ENCODE results near the gene DPYSL4.
A peak's percentile ranks its signal among the peaks of the same experiment; 100 is the strongest.
"Not testable (repeated sequence)": the region's sequence is repeated elsewhere in the genome, so short reads cannot be mapped to it uniquely, and the experiment has no call there.

Gene DPYSL4

GRCh38 chr10:132209130-132209529 lies 22.4 kb downstream of the DPYSL4 start:
- DNase-seq = no peak

DNA sequence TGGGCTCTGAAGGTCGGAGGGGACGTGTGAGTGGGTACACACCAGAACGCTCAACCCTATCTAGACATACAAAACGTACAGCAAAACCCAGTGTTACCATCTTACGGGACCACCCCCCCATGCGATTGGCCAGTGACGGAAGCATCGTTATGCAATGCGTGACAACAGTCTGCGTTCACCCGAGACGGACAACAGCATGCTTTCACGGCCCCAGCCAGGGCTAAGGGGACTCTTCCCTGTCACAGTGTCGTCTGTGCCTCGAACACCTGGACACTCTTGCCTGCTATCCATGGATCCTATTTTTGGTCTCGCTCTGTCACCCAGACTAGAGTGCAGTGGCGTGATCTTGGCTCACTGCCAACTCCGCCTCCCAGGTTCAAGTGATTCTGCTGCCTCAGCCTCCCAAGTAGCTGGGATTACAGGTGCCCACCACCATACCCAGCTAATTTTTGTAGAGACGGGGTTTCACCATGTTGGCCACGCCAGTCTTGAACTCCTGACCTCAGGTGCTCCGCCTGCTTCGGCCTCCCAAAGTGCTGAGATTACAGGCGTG lies 23.3 kb downstream of the DPYSL4 start:
- no peak for DNase-seq

GRCh38 chr10:132210766-132211165 lies 24.0 kb downstream of the DPYSL4 start:
- no peak for DNase-seq

DNA sequence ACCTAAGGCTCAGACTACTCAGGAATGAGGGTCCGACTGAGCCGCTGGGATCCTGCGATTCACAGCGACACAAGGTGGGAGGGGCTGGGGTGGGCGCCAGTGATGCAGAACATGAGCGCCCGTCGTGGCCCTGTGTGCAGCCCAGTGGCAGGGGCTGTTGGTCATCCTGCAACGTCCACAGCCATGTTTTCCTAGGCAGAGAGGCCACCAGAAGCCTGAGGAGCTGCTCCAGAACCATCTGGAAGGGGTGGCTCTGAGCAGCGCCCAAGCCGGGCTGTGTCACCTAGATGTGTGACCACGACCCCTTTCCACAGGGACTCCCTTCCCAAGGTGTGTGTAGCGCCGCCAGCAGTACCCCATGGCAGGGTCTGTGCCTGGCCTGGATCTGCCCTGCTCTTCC lies 24.5 kb downstream of the DPYSL4 start:
- no peak for DNase-seq

DNA sequence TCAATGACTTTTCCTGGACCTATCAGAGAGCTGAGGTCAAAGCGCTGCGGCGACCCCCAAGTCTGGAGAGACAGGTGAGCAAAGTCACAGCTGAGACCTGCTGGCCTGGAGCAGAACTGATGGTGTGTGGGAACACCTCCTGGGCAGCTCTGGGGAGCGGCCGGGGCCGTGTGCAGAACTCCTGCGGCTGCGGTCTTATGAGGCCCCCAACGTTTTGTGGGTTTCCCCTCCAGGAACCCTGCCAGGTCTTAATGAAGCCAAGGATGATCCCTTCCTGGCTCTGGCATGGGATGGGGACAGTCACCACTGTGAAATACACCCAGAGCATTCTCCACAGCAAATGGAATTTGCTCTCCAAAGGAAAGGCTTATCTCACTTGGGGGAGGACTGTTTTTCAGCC lies 26.1 kb downstream of the DPYSL4 start:
- no peak for DNase-seq

DNA sequence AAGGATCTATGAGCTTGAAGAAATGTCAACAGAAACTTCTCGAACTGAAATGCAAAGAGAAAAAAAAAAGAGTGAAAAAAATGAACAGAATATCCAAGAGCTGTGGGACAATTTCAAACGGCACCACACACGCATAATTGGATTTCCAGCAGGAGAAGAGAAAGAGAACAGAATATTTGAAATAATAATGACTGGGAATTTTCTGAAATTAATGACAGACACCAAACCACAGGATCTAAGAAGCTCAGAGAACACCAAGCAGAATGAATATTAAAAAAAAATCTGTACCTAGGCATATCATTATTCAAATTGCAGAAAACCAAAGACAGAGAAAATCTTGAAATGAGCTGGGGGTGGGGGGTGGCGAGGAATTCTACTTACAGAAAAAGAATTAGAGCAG lies 27.2 kb downstream of the DPYSL4 start:
- no peak for DNase-seq

GRCh38 chr10:132216441-132216840 lies 29.7 kb downstream of the DPYSL4 start:
- DNase-seq = not testable (repeated sequence)

DNA sequence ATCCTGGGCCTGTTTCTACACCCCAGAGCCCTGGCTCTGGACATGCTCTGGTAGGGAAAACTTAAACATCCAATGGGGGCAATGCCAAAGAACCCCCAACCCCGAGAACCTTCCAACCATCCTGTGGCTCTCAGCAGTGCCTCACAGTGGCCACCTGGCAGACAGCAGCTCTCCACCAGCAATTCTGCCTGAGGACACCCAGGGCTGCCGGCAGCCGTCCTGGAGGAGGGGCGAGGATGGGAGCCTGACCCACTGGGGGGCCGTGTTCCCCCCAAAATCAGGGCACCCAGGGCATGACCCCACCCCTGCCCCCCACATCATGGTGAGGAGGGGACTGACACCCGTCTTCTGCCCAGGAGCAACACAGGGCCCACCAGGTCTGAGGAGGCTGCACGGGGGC lies 32.7 kb downstream of the DPYSL4 start:
- DNase-seq = no peak

DNA sequence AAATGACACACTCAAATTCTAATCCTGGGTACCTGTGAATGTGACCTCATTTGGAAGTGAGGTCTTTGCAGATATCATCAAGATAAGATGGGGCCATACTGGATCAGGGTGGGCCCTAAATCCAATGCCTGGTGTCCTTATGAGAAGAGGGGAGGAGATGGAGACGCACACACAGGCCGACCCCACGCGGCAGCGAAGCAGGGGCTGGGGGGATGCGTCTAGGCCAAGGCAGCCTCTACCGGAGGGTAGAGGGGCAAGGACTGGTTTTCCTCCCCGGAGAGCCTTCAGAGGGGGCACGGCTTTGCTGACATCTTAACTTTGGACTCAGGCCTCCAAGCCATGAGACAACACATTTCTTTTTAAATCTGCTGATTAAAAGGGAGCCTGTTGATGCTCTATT lies 33.3 kb downstream of the DPYSL4 start:
- no peak for DNase-seq

- not testable (repeated sequence) for DNase-seq
Measured at GRCh38 chr10:132220996-132221395, 34.2 kb downstream of the DPYSL4 start.

- DNase-seq = no peak
Measured at GRCh38 chr10:132222726-132223125, 36.0 kb downstream of the DPYSL4 start.

DNA sequence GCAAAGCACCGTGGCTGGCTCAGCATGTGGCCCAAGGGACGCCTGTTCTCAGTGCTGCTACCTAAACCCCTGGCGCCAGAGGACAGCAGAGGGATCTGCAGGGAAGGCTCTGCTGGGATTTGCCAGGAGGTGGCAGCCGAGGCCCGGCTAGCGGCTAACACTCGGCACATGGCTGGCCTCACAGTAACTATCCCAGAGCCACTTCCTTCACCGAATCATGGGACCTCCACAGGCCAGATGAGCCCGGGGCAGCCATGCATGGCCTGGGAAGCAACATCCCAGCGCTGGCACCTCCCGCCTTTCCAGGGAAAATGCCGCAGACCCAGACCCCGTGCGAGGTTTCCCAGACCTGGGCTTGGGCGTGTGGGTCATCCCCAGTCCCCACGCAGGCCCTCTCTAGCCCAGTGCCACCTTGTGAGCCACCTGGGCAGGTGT lies 36.4 kb downstream of the DPYSL4 start:
- peak; percentile 48 for DNase-seq

GRCh38 chr10:132223611-132224342 lies 37.0 kb downstream of the DPYSL4 start:
- no peak for DNase-seq

DNA sequence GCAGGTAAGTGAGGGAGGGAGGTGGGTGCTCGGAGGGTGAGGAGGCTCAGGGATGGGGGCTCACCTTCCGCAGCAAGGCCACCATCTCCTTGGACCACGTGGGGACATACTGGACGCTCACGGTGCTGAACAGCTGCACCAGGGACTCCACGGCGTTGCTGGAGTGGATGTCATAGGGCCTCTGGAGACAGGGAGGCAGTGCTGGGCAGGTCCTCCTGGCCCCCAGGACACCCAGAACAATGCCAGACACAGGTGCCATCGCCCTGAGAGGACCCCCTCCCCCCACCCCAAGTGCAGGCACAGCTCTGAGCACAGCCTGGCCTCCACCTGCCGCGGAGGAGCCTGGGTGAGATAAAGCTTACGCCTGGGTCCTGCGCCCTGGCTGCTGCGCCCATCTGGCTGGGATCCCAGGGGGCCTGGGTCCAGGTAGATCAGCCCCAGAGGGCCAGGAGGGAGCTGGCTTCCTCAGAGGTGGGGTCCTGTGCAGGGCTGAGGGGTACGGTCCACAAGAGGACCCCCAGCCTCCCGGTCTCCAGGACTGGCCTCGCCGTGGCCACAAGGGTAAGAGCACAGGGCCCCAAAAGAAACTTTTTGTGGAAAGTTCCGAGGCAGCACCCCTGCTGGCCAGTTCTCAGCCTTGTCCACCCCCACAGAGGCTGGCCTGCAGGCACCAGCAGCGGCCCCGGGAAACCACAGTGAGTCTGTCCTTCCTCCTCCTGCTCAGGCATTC lies 37.8 kb downstream of the DPYSL4 start:
- no peak for DNase-seq

DNA sequence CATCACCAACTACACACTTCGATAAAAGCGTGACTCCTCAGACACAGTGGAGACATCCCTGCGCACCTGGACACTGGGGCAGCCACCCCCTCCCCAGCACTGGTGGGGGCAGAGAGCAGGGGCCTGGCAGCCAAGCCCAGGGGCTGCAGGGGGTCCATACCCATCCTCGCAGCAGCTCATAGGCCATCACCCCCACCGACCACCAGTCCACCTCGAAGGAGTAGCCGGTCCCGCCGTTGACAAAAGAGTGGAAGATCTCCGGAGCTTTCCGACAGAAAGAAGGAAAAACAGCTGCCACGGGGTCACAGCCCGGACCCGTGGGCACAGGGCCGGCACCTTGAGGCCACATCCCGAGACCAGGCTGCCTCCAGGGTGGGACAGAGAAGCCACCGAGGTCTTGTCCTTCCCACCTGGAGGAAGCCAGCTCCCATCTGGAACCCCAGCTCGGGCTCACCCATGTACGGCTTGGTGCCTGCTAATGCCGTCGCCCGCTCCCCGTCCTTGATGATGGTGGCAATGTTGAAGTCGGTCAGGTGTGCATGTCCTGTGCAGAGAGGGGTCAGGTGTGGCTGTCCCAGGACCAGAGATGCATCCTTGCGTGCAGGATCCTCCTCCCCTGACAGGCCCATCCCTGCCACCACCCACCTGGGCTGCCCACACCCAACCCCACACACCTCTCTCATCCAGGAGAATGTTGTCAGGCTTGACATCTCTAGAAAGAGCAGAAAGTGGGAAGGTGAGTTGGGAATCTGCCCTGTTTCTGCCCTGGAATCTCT lies 38.5 kb downstream of the DPYSL4 start:
- no peak for DNase-seq

DNA sequence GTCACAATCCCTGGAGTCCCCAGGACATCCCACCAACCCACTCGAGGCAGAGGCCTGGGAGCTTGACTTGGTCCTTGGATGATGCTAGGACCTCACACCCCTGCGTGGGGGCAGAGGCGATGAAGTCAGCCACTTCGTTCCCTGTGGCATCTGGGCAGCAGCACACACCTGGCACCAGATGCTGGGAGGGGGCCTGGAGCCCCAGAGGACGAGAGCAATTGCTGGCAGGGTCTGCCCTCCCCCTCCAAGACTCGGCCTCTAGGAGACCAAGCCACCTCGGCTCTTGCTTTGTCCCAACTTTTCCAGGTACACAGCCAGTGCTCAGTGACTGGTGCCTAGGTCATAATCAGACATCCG lies 39.1 kb downstream of the DPYSL4 start:
- no peak for DNase-seq

- no peak for DNase-seq
Measured at GRCh38 chr10:132226586-132227405, 40.0 kb downstream of the DPYSL4 start.

GRCh38 chr10:132227851-132228390 lies 41.2 kb downstream of the DPYSL4 start:
- no peak for DNase-seq

DNA sequence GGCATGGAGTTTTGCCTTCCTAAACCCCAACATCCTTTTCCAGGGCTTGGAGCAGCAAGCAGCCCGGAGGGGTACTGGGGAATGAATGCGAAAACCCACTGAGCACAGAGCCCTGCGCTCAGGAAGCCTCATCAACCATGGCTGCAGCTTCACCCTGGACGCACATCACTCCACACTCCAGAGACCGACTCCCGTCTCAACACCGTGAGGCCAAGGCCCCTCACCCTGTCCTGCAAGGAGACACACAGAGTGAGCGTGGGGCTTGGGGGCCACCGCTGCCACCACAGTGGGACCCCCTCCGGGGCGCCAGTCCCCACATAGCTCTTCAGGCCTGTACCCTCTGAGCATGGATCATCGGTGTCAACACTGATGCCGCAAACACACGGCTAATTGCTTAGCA lies 41.9 kb downstream of the DPYSL4 start:
- DNase-seq = no peak

GRCh38 chr10:132229096-132229495 lies 42.3 kb downstream of the DPYSL4 start:
- no peak for DNase-seq

GRCh38 chr10:132229834-132230556 lies 43.2 kb downstream of the DPYSL4 start:
- DNase-seq = peak; percentile 69

Data from DMS153 (cell line).